IMR-90 (cell line): Measurements from ENCODE around the gene LTB4R. TPM values are rescaled to one million over a fixed set of nuclear protein-coding genes. Genes with fewer than 3 reads are reported as not detected.

ENCODE experiments used
- ATAC-seq: fragments of 200-7000 bp; cut with Tn5 transposase; 2 replicates; pipeline ENCODE4 v1.9.1; 2020; ENCODE audit warnings: low read depth, mild to moderate bottlenecking, moderate library complexity
- BruUV-seq: library from RNA; stranded (reverse); fragments of 400-500 nt; replicated peaks from 2 replicates; lab custom pipeline; 2021; lab: Mats Ljungman, UMichigan
- CTCF ChIA-PET: fragments of 300-600 bp; formaldehyde crosslinking; extraction: SDS; loops from one replicate; lab custom pipeline; 2021; ENCODE audit warnings: antibody characterized with exemption; lab: Yijun Ruan, JAX
- POLR2A ChIA-PET: fragments of 300-600 bp; sonication (Branson Sonifier 250); formaldehyde crosslinking; loops from one replicate; lab custom pipeline; 2022; ENCODE audit warnings: antibody characterized with exemption; ENCODE audit not compliant: unreplicated experiment; lab: Charles Lee
- DNase-seq: peaks from one replicate; pipeline ENCODE4 v3.0.0; 2013
- H2AFZ ChIP-seq: replicated peaks from 2 replicates; pipeline ENCODE3; 2013; ENCODE audit warnings: low read length, mild to moderate bottlenecking; ENCODE audit not compliant: poor library complexity
- H2AK5ac ChIP-seq: 2 replicates; pipeline ENCODE4 v1.6.1; 2013; ENCODE audit warnings: low read depth, low read length, inconsistent platforms
- H2AK9ac ChIP-seq: replicated peaks from 2 replicates; pipeline ENCODE3; 2013; ENCODE audit warnings: mild to moderate bottlenecking, low read depth, low read length, moderate library complexity; ENCODE audit not compliant: poor library complexity
- H2BK120ac ChIP-seq: 2 replicates; pipeline ENCODE4 v1.6.1; 2013; ENCODE audit warnings: low read depth, low read length, inconsistent platforms
- H2BK15ac ChIP-seq: 3 replicates; pipeline ENCODE4 v1.6.1; 2013; ENCODE audit warnings: low read depth, low read length, inconsistent platforms
- H2BK20ac ChIP-seq: 2 replicates; pipeline ENCODE4 v1.6.1; 2013; ENCODE audit warnings: low read depth, mild to moderate bottlenecking, inconsistent platforms, low read length, moderate library complexity
- H2BK5ac ChIP-seq: 2 replicates; pipeline ENCODE4 v1.6.1; 2013; ENCODE audit warnings: mild to moderate bottlenecking, low read depth, low read length, inconsistent platforms; ENCODE audit not compliant: poor library complexity, severe bottlenecking
- H3K14ac ChIP-seq: replicated peaks from 2 replicates; pipeline ENCODE4 v1.6.1; 2013; ENCODE audit warnings: low read depth, low read length, inconsistent platforms
- H3K18ac ChIP-seq: 2 replicates; pipeline ENCODE4 v1.6.1; 2013; ENCODE audit warnings: low read depth, low read length, control low read depth
- H3K23ac ChIP-seq: 2 replicates; pipeline ENCODE4 v1.6.1; 2013; ENCODE audit warnings: low read depth, low read length, inconsistent platforms
- H3K27ac ChIP-seq: 2 replicates; pipeline ENCODE4 v1.5.1; 2013; ENCODE audit warnings: mild to moderate bottlenecking, control low read depth, low read length; ENCODE audit not compliant: insufficient read depth
- H3K27me3 ChIP-seq: 2 replicates; pipeline ENCODE4 v1.6.1; 2013; ENCODE audit warnings: low read length; ENCODE audit not compliant: control insufficient read depth, insufficient read depth
- H3K36me3 ChIP-seq: 2 replicates; pipeline ENCODE4 v1.6.1; 2013; ENCODE audit warnings: low read length, mixed read lengths; ENCODE audit not compliant: control insufficient read depth, insufficient read depth
- H3K4ac ChIP-seq: 2 replicates; pipeline ENCODE4 v1.6.1; 2013; ENCODE audit warnings: low read depth, low read length, inconsistent platforms
- H3K4me1 ChIP-seq: 2 replicates; pipeline ENCODE4 v1.6.1; 2013; ENCODE audit warnings: low read length, mixed read lengths; ENCODE audit not compliant: control insufficient read depth, insufficient read depth
- H3K4me2 ChIP-seq: 2 replicates; pipeline ENCODE4 v1.6.1; 2013; ENCODE audit warnings: low read depth, mild to moderate bottlenecking, control low read depth, low read length, moderate library complexity
- H3K4me3 ChIP-seq: 2 replicates; pipeline ENCODE4 v1.5.1; 2013; ENCODE audit warnings: low read depth, mild to moderate bottlenecking, control low read depth, low read length, moderate library complexity; ENCODE audit not compliant: insufficient read depth
- H3K56ac ChIP-seq: 2 replicates; pipeline ENCODE4 v1.6.1; 2013; ENCODE audit warnings: low read length, inconsistent platforms; ENCODE audit not compliant: insufficient read depth; ENCODE audit errors: extremely low read depth
- H3K79me1 ChIP-seq, 2 experiments: 2 replicates each; pipeline ENCODE4 v1.6.1; 2013; ENCODE audit warnings: low read length in 2 of 2, inconsistent platforms in 1 of 2, low read depth in 1 of 2
- H3K9ac ChIP-seq: 2 replicates; pipeline ENCODE4 v1.6.1; 2013; ENCODE audit warnings: low read depth, low read length, control low read depth
- H3K9me1 ChIP-seq: 2 replicates; pipeline ENCODE4 v1.6.1; 2013; ENCODE audit warnings: low read length, inconsistent platforms; ENCODE audit not compliant: insufficient read depth
- H3K9me3 ChIP-seq: 2 replicates; pipeline ENCODE4 v1.6.1; 2013; ENCODE audit warnings: low read length; ENCODE audit not compliant: control insufficient read depth, insufficient read depth
- H4K20me1 ChIP-seq: 2 replicates; pipeline ENCODE4 v1.6.1; 2013; ENCODE audit warnings: low read length, inconsistent platforms; ENCODE audit not compliant: insufficient read depth
- H4K5ac ChIP-seq: 2 replicates; pipeline ENCODE4 v1.6.1; 2013; ENCODE audit warnings: mild to moderate bottlenecking, low read depth, low read length, control low read depth
- H4K8ac ChIP-seq, 2 experiments: 2 replicates each; pipeline ENCODE4 v1.6.1; 2013; ENCODE audit warnings: low read depth in 2 of 2, low read length in 2 of 2, control low read depth in 1 of 2, inconsistent platforms in 1 of 2
- H4K91ac ChIP-seq: 2 replicates; pipeline ENCODE4 v1.6.1; 2013; ENCODE audit warnings: low read depth, low read length, inconsistent platforms; ENCODE audit not compliant: insufficient read depth
- BHLHE40 ChIP-seq: fragments of 150-350 bp; IDR thresholded peaks from 2 replicates; pipeline ENCODE4 v1.6.1; 2016; ENCODE audit warnings: mild to moderate bottlenecking, low read depth, low read length
- CEBPB ChIP-seq: IDR thresholded peaks from 2 replicates; pipeline ENCODE4 v1.6.1; 2012; ENCODE audit warnings: low read depth, low read length, improper control_type of control experiment
- CHD1 ChIP-seq: IDR thresholded peaks from 2 replicates; pipeline ENCODE4 v1.6.1; 2012; ENCODE audit warnings: low read depth, low read length, improper control_type of control experiment
- FOS ChIP-seq: fragments of 150-350 bp; IDR thresholded peaks from 2 replicates; pipeline ENCODE4 v1.6.1; 2016; ENCODE audit warnings: low read depth, low read length
- MAFK ChIP-seq: IDR thresholded peaks from 2 replicates; pipeline ENCODE4 v1.6.1; 2012; ENCODE audit warnings: low read depth, low read length, improper control_type of control experiment
- MAZ ChIP-seq: IDR thresholded peaks from 2 replicates; pipeline ENCODE4 v1.6.1; 2012; ENCODE audit warnings: low read depth, mild to moderate bottlenecking, low read length, improper control_type of control experiment, moderate library complexity, borderline replicate concordance
- MXI1 ChIP-seq: IDR thresholded peaks from 2 replicates; pipeline ENCODE4 v1.6.1; 2012; ENCODE audit warnings: low read depth, mild to moderate bottlenecking, low read length, moderate library complexity, borderline replicate concordance
- NFE2L2 ChIP-seq: fragments of 150-350 bp; IDR thresholded peaks from 2 replicates; pipeline ENCODE4 v1.6.1; 2016; ENCODE audit warnings: low read depth, mild to moderate bottlenecking, low read length
- POLR2A ChIP-seq: IDR thresholded peaks from 2 replicates; pipeline ENCODE4 v1.6.1; 2012; ENCODE audit warnings: mild to moderate bottlenecking, low read depth, low read length
- RAD21 ChIP-seq: IDR thresholded peaks from 2 replicates; pipeline ENCODE4 v1.6.1; 2012; ENCODE audit warnings: low read length, improper control_type of control experiment
- RCOR1 ChIP-seq: IDR thresholded peaks from 2 replicates; pipeline ENCODE4 v1.6.1; 2012; ENCODE audit warnings: mild to moderate bottlenecking, low read length, improper control_type of control experiment; ENCODE audit not compliant: insufficient replicate concordance
- RFX5 ChIP-seq: IDR thresholded peaks from 2 replicates; pipeline ENCODE4 v1.8.0; 2012; ENCODE audit warnings: low read depth, mild to moderate bottlenecking, low read length, moderate library complexity
- SMC3 ChIP-seq: fragments of 150-350 bp; IDR thresholded peaks from 2 replicates; pipeline ENCODE4 v1.6.1; 2016; ENCODE audit warnings: low read depth, mild to moderate bottlenecking, antibody characterized with exemption, low read length, moderate library complexity
- WGBS, 2 experiments: methylation state at CpG; one replicate each; pipeline versions ENCODE4 v1.1.5 to v1.1.7; 2013; ENCODE audit warnings: missing lambda C conversion rate in 2 of 2; ENCODE audit not compliant: insufficient read length in 1 of 2; ENCODE audit errors: extremely low coverage in 2 of 2; 5-methylcytosine and 5-hydroxymethylcytosine counted together
- dilution Hi-C: fragments of 300-500 bp; cut with HindIII; formaldehyde crosslinking; loops from one replicate; pipeline ENCODE4 v1.14.3; 2018; ENCODE audit warnings: low sequenced_read_pairs; ENCODE audit not compliant: unreplicated experiment
- in situ Hi-C: fragments of 300-500 bp; cut with MboI; formaldehyde crosslinking; loops from 3 replicates; pipeline ENCODE4 v1.14.3; 2019; ENCODE audit warnings: low sequenced_read_pairs, inconsistent platforms, mixed read lengths
- intact Hi-C: fragments of 100-400 bp; cut with micrococcal nuclease; formaldehyde crosslinking; loops from 2 replicates; pipeline ENCODE4 v1.10.0; 2022
- polyA plus RNA-seq, 3 experiments: library from polyadenylated mRNA; depleted of rRNA; stranded (reverse); fragments of >200 nt; gene quantifications; 2 replicates each; pipeline ENCODE4 v1.2.3, GENCODE V29; 2012; ENCODE audit warnings: low replicate concordance in 1 of 3
- total RNA-seq: library from RNA; depleted of rRNA; stranded (reverse); fragments of >200 nt; gene quantifications from 2 replicates; pipeline ENCODE4 v1.2.3, GENCODE V29; 2012
- TF ChIP-seq, protein P1 (sequence below): conservative IDR thresholded peaks from 2 replicates; pipeline ENCODE4 v1.5.1; 2012; ENCODE audit warnings: mild to moderate bottlenecking, low read depth, low read length, improper control_type of control experiment
- TF ChIP-seq, protein P2 (sequence below): fragments of 150-350 bp; IDR thresholded peaks from 2 replicates; pipeline ENCODE4 v1.6.1; 2017; ENCODE audit warnings: mild to moderate bottlenecking, antibody characterized with exemption, low read length, low read depth
- TF ChIP-seq, protein P3 (sequence below): fragments of 150-350 bp; IDR thresholded peaks from 2 replicates; pipeline ENCODE4 v1.6.1; 2016; ENCODE audit warnings: low read depth, mild to moderate bottlenecking, low read length, moderate library complexity, borderline replicate concordance

Gene LTB4R
- total and polyA plus RNA-seq, 2 of the 4 experiments (the other 2 are of a cell fraction): 0.18 to 2.3 TPM

DNA sequence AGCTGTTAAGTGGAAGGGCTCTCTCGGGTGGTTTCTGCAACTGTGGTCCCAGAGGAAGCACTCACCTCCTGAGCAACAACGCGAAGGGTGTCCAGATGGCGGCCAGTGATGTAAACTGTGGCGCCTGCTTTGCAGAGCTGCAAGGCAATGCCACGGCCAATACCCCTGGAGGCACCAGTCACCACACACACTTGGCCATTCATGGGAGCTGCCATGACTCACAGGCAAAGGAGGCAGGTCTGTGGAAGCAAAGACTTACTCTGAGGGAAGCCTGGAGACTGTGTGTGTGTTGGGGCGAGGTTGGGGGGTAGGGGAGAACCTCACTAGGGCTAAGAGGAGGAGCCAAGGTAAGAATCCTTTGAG is 12.4 kb upstream of the LTB4R start:
- peak overlapping the region; percentile 69 for H3K9ac ChIP-seq
- WGBS, 2 experiments: 69% methylated on average over 4 of the region's 7 CpGs; no CpG with 5 or more reads in 1 of the 2 experiments
- peak overlapping the region; percentile 63 for H3K4me3 ChIP-seq
- H4K5ac ChIP-seq: no peak overlapping the region
- H3K9me3 ChIP-seq: no peaks in the 10 kb centered on the region
- H2BK5ac ChIP-seq: no peak overlapping the region
- CTCF ChIA-PET: interaction anchor here (0.6 to 3.0 kb wide), 3 partner anchors 9 to 125 kb away, joined by 3 to 20 read pairs (median 6); partner anchors contain the start of genes CIDEB and LTB4R2
- dilution Hi-C loops: no loop called here
- H4K20me1 ChIP-seq: no peaks in the 10 kb centered on the region
- TSS peak; percentile 36 for BruUV-seq
- H3K4me1 ChIP-seq: peaks cover 9% of the 10 kb centered on the region
- intact Hi-C loops: loop anchor here (1.0 to 10.0 kb wide), 3 partner anchors 57 to 314 kb away; partner anchors contain the start of genes CHMP4A, DHRS4L2 and TINF2
- peaks cover 25% of the 10 kb centered on the region for H3K36me3 ChIP-seq
- in situ Hi-C loops: loop anchor here (5.0 kb wide), 1 partner anchor 57 kb away; the partner anchor contains the start of gene TINF2
- H2BK120ac ChIP-seq: no peak overlapping the region
- H2AFZ ChIP-seq: peak overlapping the region; percentile 98
- H3K14ac ChIP-seq: peak overlapping the region; percentile 77; the same call in 1 of the 2 replicates
- H2AK5ac ChIP-seq: 0 out of 2 replicates have a peak overlapping the region, but pooled peaks have one; percentile 7
- DNase-seq (peak; percentile 77), ATAC-seq (peak; percentile 46)
- H4K91ac ChIP-seq: peak overlapping the region; percentile 72; the same call in 1 of the 2 replicates
- H3K4ac ChIP-seq: peak overlapping the region; percentile 89
- no peak overlapping the region for H2BK20ac ChIP-seq
- H3K23ac ChIP-seq: no peak overlapping the region; the same call in 1 of the 2 replicates
- no peak overlapping the region; the same call in 1 of the 2 replicates for H3K27ac ChIP-seq
- no peaks in the 10 kb centered on the region for H3K9me1 ChIP-seq
- H3K27me3 ChIP-seq: no peaks in the 10 kb centered on the region
- H2AK9ac ChIP-seq: peak overlapping the region; percentile 97
- TF ChIP-seq BHLHE40 (no peak), MXI1 (no peak), RAD21 (no peak), MAFK (no peak), CEBPB (no peak), RCOR1 (no peak), POLR2A (no peak), FOS (no peak), MAZ (no peak), NFE2L2 (no peak), RFX5 (no peak), CHD1 (no peak), SMC3 (no peak)
- TF ChIP-seq, protein P1, sequence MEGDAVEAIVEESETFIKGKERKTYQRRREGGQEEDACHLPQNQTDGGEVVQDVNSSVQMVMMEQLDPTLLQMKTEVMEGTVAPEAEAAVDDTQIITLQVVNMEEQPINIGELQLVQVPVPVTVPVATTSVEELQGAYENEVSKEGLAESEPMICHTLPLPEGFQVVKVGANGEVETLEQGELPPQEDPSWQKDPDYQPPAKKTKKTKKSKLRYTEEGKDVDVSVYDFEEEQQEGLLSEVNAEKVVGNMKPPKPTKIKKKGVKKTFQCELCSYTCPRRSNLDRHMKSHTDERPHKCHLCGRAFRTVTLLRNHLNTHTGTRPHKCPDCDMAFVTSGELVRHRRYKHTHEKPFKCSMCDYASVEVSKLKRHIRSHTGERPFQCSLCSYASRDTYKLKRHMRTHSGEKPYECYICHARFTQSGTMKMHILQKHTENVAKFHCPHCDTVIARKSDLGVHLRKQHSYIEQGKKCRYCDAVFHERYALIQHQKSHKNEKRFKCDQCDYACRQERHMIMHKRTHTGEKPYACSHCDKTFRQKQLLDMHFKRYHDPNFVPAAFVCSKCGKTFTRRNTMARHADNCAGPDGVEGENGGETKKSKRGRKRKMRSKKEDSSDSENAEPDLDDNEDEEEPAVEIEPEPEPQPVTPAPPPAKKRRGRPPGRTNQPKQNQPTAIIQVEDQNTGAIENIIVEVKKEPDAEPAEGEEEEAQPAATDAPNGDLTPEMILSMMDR: no peak
- TF ChIP-seq, protein P2, sequence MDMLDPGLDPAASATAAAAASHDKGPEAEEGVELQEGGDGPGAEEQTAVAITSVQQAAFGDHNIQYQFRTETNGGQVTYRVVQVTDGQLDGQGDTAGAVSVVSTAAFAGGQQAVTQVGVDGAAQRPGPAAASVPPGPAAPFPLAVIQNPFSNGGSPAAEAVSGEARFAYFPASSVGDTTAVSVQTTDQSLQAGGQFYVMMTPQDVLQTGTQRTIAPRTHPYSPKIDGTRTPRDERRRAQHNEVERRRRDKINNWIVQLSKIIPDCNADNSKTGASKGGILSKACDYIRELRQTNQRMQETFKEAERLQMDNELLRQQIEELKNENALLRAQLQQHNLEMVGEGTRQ: no peak
- TF ChIP-seq, protein P3, sequence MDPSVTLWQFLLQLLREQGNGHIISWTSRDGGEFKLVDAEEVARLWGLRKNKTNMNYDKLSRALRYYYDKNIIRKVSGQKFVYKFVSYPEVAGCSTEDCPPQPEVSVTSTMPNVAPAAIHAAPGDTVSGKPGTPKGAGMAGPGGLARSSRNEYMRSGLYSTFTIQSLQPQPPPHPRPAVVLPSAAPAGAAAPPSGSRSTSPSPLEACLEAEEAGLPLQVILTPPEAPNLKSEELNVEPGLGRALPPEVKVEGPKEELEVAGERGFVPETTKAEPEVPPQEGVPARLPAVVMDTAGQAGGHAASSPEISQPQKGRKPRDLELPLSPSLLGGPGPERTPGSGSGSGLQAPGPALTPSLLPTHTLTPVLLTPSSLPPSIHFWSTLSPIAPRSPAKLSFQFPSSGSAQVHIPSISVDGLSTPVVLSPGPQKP: no peak
- POLR2A ChIA-PET: no interaction called here
- no peak overlapping the region for H3K18ac ChIP-seq
- peak overlapping the region; percentile 17 to 94; a peak in 2 of 4 replicates for H4K8ac ChIP-seq
- no peak overlapping the region for H3K56ac ChIP-seq
- no peak overlapping the region for H2BK15ac ChIP-seq
- H3K4me2 ChIP-seq: peak overlapping the region; percentile 49
- H3K79me1 ChIP-seq: peaks cover 24 to 56% of the 10 kb centered on the region in 2 experiments
